MM.1S (cell line): ENCODE measurements around the gene DSCAML1.

Source experiments
- EZH2 ChIP-seq: fragments of 300-600 bp; sonication (generic); optimal IDR thresholded peaks from 2 replicates; pipeline ENCODE3; 2017; ENCODE audit warnings: low read depth, mild to moderate bottlenecking, antibody characterized with exemption, low read length, mixed read lengths
- TF ChIP-seq, protein P1 (sequence below): fragments of 300-600 bp; sonication (generic); IDR thresholded peaks from 2 replicates; pipeline ENCODE4 v1.5.1; 2016; ENCODE audit warnings: antibody characterized with exemption, low read length, mixed read lengths

DNA sequence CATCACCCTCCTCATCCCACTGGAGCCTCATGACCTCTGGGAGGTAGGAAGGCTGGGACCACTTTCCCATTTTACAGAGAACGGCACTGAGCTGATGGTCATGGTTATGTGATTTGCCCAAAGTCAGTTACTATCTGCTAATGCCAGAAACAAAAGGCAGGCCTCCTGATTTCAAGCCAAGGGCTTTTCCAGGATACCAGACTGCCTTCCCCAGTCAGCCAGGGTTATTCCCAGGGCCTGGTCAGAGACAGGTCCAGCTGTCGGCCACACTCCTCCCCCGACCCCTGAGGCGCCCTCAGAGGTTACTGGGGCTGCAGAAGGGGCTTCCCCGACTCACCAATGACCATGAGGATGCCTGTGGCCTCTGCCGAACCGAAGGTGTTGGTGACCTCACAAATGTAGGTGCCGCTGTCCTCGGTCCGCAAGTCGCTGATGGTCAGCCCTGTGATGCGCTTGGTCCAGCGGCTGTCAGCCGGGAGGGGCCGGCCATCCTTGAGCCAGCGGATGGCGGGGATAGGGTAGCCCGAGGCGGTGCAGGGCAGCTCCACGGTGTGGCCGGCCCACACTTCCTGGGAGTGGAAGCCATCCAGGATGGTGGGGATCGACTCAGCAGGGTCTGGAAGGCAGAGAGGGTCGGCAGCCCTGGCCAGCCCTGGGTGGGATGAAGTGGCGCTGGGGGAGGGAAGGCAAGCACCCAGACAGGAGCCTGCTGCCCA lies 272.4 kb downstream of the DSCAML1 start:
- TF ChIP-seq, protein P1, sequence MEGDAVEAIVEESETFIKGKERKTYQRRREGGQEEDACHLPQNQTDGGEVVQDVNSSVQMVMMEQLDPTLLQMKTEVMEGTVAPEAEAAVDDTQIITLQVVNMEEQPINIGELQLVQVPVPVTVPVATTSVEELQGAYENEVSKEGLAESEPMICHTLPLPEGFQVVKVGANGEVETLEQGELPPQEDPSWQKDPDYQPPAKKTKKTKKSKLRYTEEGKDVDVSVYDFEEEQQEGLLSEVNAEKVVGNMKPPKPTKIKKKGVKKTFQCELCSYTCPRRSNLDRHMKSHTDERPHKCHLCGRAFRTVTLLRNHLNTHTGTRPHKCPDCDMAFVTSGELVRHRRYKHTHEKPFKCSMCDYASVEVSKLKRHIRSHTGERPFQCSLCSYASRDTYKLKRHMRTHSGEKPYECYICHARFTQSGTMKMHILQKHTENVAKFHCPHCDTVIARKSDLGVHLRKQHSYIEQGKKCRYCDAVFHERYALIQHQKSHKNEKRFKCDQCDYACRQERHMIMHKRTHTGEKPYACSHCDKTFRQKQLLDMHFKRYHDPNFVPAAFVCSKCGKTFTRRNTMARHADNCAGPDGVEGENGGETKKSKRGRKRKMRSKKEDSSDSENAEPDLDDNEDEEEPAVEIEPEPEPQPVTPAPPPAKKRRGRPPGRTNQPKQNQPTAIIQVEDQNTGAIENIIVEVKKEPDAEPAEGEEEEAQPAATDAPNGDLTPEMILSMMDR, result no peak
- TF ChIP-seq EZH2, result no peak
